Loucy (cell line): ENCODE measurements around the gene SEMA5B.

Experiments used
- CTCF ChIP-seq: fragments of 200-600 bp; sonication (generic); conservative IDR thresholded peaks from 2 replicates; pipeline ENCODE4 v1.5.1; 2014; ENCODE audit warnings: mild to moderate bottlenecking, antibody characterized with exemption, low read length
- EZH2phosphoT487 ChIP-seq: fragments of 200-600 bp; IDR thresholded peaks from 2 replicates; pipeline ENCODE4 v1.6.1; 2018; ENCODE audit warnings: antibody characterized with exemption, mild to moderate bottlenecking, moderate library complexity, borderline replicate concordance

- TF ChIP-seq CTCF (no peak), EZH2phosphoT487 (no peak)
Observed at GRCh38 chr3:122898298-122898697, 129.3 kb downstream of the SEMA5B start.
